Measurements from ENCODE around the gene OR11A1. TPM values are rescaled to one million over a fixed set of nuclear protein-coding genes. Genes with fewer than 3 reads are reported as not detected.

The OR11A1 gene
- total RNA-seq, 3 donors from 2014 or later, result not detected

GRCh38 chr6:29388533-29388932 lies 68.3 kb downstream of the OR11A1 start:
- no peak for DNase-seq
- no peak for TF ChIP-seq CTCF (IDR thresholded peaks at IDR 0.05)
- H3K4me1 ChIP-seq (ENCODE audit: low read depth), result no peaks in the 10 kb centered on the region
- intact Hi-C loops (cut with DNase I, micrococcal nuclease), result no loop called here
- no peak overlapping the region for H3K4me3 ChIP-seq
- no peak for ATAC-seq
- no peaks in the 10 kb centered on the region for H3K36me3 ChIP-seq (ENCODE audit: low read depth)
- H3K9me3 ChIP-seq, result no peaks in the 10 kb centered on the region

- DNase-seq (no peak), ATAC-seq (no peak)
- no peaks in the 10 kb centered on the region for H3K9me3 ChIP-seq
- TF ChIP-seq CTCF (IDR thresholded peaks at IDR 0.05), result no peak
- no peak overlapping the region for H3K4me3 ChIP-seq
- H3K36me3 ChIP-seq (ENCODE audit: low read depth), result no peaks in the 10 kb centered on the region
- no peaks in the 10 kb centered on the region for H3K4me1 ChIP-seq (ENCODE audit: low read depth)
- intact Hi-C loops (cut with DNase I, micrococcal nuclease), result no loop called here
Observed at GRCh38 chr6:29376003-29376402, 80.9 kb downstream of the OR11A1 start.

Other genes starting within 250 kb of the OR11A1 start
- gene OR14J1, start 155.4 kb downstream of the OR11A1 start, total RNA-seq, result not detected
- not detected for gene OR5V1, start 88.2 kb downstream of the OR11A1 start, total RNA-seq
- gene OR12D3, start 81.8 kb downstream of the OR11A1 start, total RNA-seq, result not detected
- not detected for gene OR12D2, start 61.4 kb downstream of the OR11A1 start, total RNA-seq
- not detected for gene OR12D1, start 42.1 kb downstream of the OR11A1 start, total RNA-seq
- not detected for gene OR10C1, start 17.8 kb downstream of the OR11A1 start, total RNA-seq
- gene OR2H1, start 84 bp upstream of the OR11A1 start, total RNA-seq, result not detected
- 1 to 10 TPM in 1 of 3 donors, not detected in 2; 1.0 TPM for gene MAS1L, start 30.9 kb upstream of the OR11A1 start, total RNA-seq
- gene UBD, start 102.7 kb upstream of the OR11A1 start, total RNA-seq, result 10 to 100 TPM in 1 of 3 donors, 1 to 10 TPM in 1, not detected in 1; 4.2 to 11.7 TPM
- not detected for gene OR2H2, start 128.1 kb upstream of the OR11A1 start, total RNA-seq
- gene GABBR1, start 176.1 kb upstream of the OR11A1 start, total RNA-seq, result 10 to 100 TPM; 12.2 to 62.5 (median 21.8) TPM
- gene MOG, start 200.0 kb upstream of the OR11A1 start, total RNA-seq, result not detected
- gene ZFP57, start 224.1 kb upstream of the OR11A1 start, total RNA-seq, result not detected

All from mucosa of descending colon (tissue), 3 donors.